Keratinocyte (primary cell): ENCODE measurements around the gene PTGDR2. TPM values are rescaled to one million over a fixed set of nuclear protein-coding genes. Genes with fewer than 3 reads are reported as not detected.

Experiments used
- DNase-seq: peaks from one replicate; pipeline ENCODE4 v3.0.0-alpha.2; 2011; ENCODE audit warnings: low read depth, missing footprints, low spot score
- FAIRE-seq: peaks from 2 replicates; lab custom pipeline; 2011; peaks lifted over from hg19 to GRCh38; lab: Jason Lieb, UNC
- H2AFZ ChIP-seq: 2 replicates; pipeline ENCODE4 v1.6.0; 2012; ENCODE audit warnings: low read length, control low read depth, inconsistent platforms; ENCODE audit not compliant: control insufficient read depth
- H3K27ac ChIP-seq: 2 replicates; pipeline ENCODE4 v1.5.1; 2011; ENCODE audit warnings: low read length; ENCODE audit not compliant: control insufficient read depth, insufficient read depth
- H3K27me3 ChIP-seq: 3 replicates; pipeline ENCODE4 v1.6.0; 2011; ENCODE audit warnings: low read length; ENCODE audit not compliant: control insufficient read depth, insufficient read depth; ENCODE audit errors: extremely low read depth
- H3K36me3 ChIP-seq, 2 experiments: 2 replicates in 1 of 2; 3 replicates in 1 of 2; pipeline ENCODE4 v1.5.1; 2011; ENCODE audit warnings: low read length in 2 of 2, mild to moderate bottlenecking in 1 of 2; ENCODE audit not compliant: control insufficient read depth in 2 of 2, insufficient read depth in 2 of 2; ENCODE audit errors: extremely low read depth in 1 of 2
- H3K4me1 ChIP-seq: 3 replicates; pipeline ENCODE4 v1.5.1; 2011; ENCODE audit warnings: low read length; ENCODE audit not compliant: control insufficient read depth, insufficient read depth; ENCODE audit errors: extremely low read depth
- H3K4me2 ChIP-seq: 3 replicates; pipeline ENCODE4 v1.6.0; 2011; ENCODE audit warnings: low read depth, low read length; ENCODE audit not compliant: control insufficient read depth, insufficient read depth; ENCODE audit errors: extremely low read depth
- H3K4me3 ChIP-seq, 3 experiments: fragments of 200-600 bp in 1 of 3; sonication (generic) in 1 of 3; 2 replicates in 2 of 3; 3 replicates in 1 of 3; pipeline ENCODE4 v1.5.1; 2011 to 2016; ENCODE audit warnings: low read length in 3 of 3, mild to moderate bottlenecking in 3 of 3, control low read depth in 2 of 3, inconsistent platforms in 1 of 3, low read depth in 1 of 3, mixed read lengths in 1 of 3, mixed run types in 1 of 3, moderate library complexity in 1 of 3; ENCODE audit not compliant: control insufficient read depth in 2 of 3, insufficient read depth in 2 of 3; ENCODE audit errors: extremely low read depth in 1 of 3
- H3K79me2 ChIP-seq: 2 replicates; pipeline ENCODE4 v1.6.0; 2012; ENCODE audit warnings: low read length; ENCODE audit not compliant: control insufficient read depth, insufficient read depth
- H3K9ac ChIP-seq: 3 replicates; pipeline ENCODE4 v1.6.0; 2011; ENCODE audit warnings: low read length; ENCODE audit not compliant: control insufficient read depth, insufficient read depth; ENCODE audit errors: extremely low read depth
- H3K9me1 ChIP-seq: 3 replicates; pipeline ENCODE4 v1.6.0; 2011; ENCODE audit warnings: low read length; ENCODE audit not compliant: control insufficient read depth, insufficient read depth; ENCODE audit errors: extremely low read depth
- H3K9me3 ChIP-seq: 2 replicates; pipeline ENCODE4 v1.5.1; 2012; ENCODE audit warnings: low read depth, low read length; ENCODE audit not compliant: control insufficient read depth
- H4K20me1 ChIP-seq: 3 replicates; pipeline ENCODE4 v1.6.0; 2011; ENCODE audit warnings: low read length; ENCODE audit not compliant: control insufficient read depth, insufficient read depth; ENCODE audit errors: extremely low read depth
- EZH2 ChIP-seq: IDR thresholded peaks from one replicate; pipeline ENCODE4 v1.6.1; 2012; ENCODE audit warnings: inconsistent platforms, mild to moderate bottlenecking, low read length, moderate library complexity
- dilution Hi-C: fragments of 300-500 bp; cut with MboI; formaldehyde crosslinking; loops from one replicate; pipeline ENCODE4 v1.7.0; 2020; ENCODE audit warnings: low sequenced_read_pairs; ENCODE audit not compliant: extremely low pct_ligation_motif_present
- polyA plus RNA-seq, 5 experiments: library from polyadenylated mRNA; depleted of rRNA in 3 of 5; stranded (reverse) in 3 of 5; stranded (forward) in 1 of 5; unstranded in 1 of 5; fragments of >200 nt; gene quantifications; 1 replicate in 1 of 5; 2 replicates in 3 of 5; 3 replicates in 1 of 5; pipeline versions ENCODE4 v1.2.1 to v1.2.3, GENCODE V29; 2011 to 2012; ENCODE audit warnings: missing spikeins in 2 of 5, low read depth in 1 of 5, low replicate concordance in 1 of 5
- TF ChIP-seq, protein P1 (sequence below), 3 experiments: IDR thresholded peaks in 1 of 3; conservative IDR thresholded peaks in 1 of 3; optimal IDR thresholded peaks in 1 of 3; 2 replicates in 2 of 3; 3 replicates in 1 of 3; pipeline versions ENCODE3 to v1.5.1; 2011; ENCODE audit warnings: low read length in 3 of 3, mild to moderate bottlenecking in 3 of 3, moderate library complexity in 2 of 3, control low read depth in 1 of 3, inconsistent platforms in 1 of 3; ENCODE audit not compliant: insufficient read depth in 2 of 3; ENCODE audit errors: extremely low read depth in 1 of 3

The PTGDR2 gene
- polyA plus RNA-seq, 1 donor (not counting 4 experiments of a cell fraction or from before 2014, with no cell fraction given) = not detected

DNA sequence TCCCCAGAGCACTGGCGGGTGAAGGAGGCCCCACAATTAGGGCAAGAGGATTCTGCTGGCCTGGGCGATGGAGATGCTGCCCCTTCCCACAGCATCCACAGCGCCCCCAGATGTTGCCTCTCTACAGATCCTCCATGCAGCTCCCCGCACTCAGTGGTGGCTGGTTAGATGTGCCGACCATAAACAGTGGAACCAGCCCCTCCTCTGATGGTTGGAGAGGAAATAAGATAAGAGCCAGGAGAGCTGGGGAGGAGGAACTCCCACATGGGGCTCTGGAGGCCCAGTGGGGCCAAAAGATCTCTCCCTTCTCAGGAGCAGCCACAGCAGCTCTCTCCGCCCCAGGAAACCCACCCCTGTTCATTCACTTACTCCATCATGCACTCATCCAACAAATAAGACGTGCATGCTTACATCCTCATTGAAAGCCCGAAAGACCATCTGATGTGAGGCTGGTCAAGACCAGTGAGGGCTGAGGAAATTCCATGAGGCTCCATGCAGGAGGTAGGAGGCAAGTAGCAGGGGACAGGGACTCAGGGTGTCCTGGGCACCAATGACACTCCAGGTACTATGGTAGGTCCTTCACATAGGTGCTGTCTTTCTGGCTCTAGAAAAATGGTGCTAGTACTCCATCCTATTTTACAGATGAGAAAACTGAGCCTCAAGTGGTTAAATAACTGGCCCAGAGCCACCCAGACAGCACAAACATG is 1.5 kb downstream of the PTGDR2 start:
- dilution Hi-C loops = no loop called here
- TF ChIP-seq, protein P1, sequence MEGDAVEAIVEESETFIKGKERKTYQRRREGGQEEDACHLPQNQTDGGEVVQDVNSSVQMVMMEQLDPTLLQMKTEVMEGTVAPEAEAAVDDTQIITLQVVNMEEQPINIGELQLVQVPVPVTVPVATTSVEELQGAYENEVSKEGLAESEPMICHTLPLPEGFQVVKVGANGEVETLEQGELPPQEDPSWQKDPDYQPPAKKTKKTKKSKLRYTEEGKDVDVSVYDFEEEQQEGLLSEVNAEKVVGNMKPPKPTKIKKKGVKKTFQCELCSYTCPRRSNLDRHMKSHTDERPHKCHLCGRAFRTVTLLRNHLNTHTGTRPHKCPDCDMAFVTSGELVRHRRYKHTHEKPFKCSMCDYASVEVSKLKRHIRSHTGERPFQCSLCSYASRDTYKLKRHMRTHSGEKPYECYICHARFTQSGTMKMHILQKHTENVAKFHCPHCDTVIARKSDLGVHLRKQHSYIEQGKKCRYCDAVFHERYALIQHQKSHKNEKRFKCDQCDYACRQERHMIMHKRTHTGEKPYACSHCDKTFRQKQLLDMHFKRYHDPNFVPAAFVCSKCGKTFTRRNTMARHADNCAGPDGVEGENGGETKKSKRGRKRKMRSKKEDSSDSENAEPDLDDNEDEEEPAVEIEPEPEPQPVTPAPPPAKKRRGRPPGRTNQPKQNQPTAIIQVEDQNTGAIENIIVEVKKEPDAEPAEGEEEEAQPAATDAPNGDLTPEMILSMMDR (optimal IDR thresholded peaks at IDR 0.05 in 1 of 3, IDR thresholded peaks at IDR 0.05 in 1 of 3, conservative IDR thresholded peaks at IDR 0.05 in 1 of 3; ENCODE audit: extremely low read depth in 1 of 3, insufficient read depth in 2 of 3, low read length in 3 of 3) = no peak
- no peak for TF ChIP-seq EZH2
- Histone ChIP-seq H3K9me3 (no peaks in the 10 kb centered on the region), H3K27ac (no peak overlapping the region), H3K9me1 (no peaks in the 10 kb centered on the region), H3K36me3 (peaks cover 11 to 13% of the 10 kb centered on the region in 2 experiments), H3K79me2 (no peaks in the 10 kb centered on the region), H2AFZ (no peak overlapping the region), H4K20me1 (no peaks in the 10 kb centered on the region), H3K4me3 (no peak overlapping the region), H3K27me3 (no peaks in the 10 kb centered on the region), H3K4me1 (no peaks in the 10 kb centered on the region), H3K4me2 (no peak overlapping the region), H3K9ac (no peak overlapping the region)
- no peak for DNase-seq
- no peak for FAIRE-seq

GRCh38 chr11:60852982-60853950 is 2.5 kb downstream of the PTGDR2 start:
- H3K9ac ChIP-seq = no peak overlapping the region
- TF ChIP-seq, protein P1 (optimal IDR thresholded peaks at IDR 0.05 in 1 of 3, IDR thresholded peaks at IDR 0.05 in 1 of 3, conservative IDR thresholded peaks at IDR 0.05 in 1 of 3; ENCODE audit: extremely low read depth in 1 of 3, insufficient read depth in 2 of 3, low read length in 3 of 3) = no peak
- no peak for TF ChIP-seq EZH2
- DNase-seq (no peak), FAIRE-seq (no peak)
- no peaks in the 10 kb centered on the region for H3K27me3 ChIP-seq
- dilution Hi-C loops = no loop called here
- H3K79me2 ChIP-seq = no peaks in the 10 kb centered on the region
- H3K36me3 ChIP-seq = peaks cover 17 to 22% of the 10 kb centered on the region in 2 experiments
- H3K27ac ChIP-seq = no peak overlapping the region
- no peak overlapping the region for H3K4me3 ChIP-seq
- no peaks in the 10 kb centered on the region for H4K20me1 ChIP-seq
- H3K4me2 ChIP-seq = no peak overlapping the region
- no peaks in the 10 kb centered on the region for H3K4me1 ChIP-seq
- H3K9me3 ChIP-seq = no peaks in the 10 kb centered on the region
- no peak overlapping the region for H2AFZ ChIP-seq
- H3K9me1 ChIP-seq = no peaks in the 10 kb centered on the region
